GM23248 (cell line): ENCODE results near the gene APOC3.

Experiments used
- EZH2 ChIP-seq: fragments of 200-600 bp; sonication (generic); IDR thresholded peaks from 2 replicates; pipeline ENCODE4 v1.6.1; 2018; ENCODE audit warnings: antibody characterized with exemption, mild to moderate bottlenecking; ENCODE audit not compliant: insufficient read depth, poor library complexity, severe bottlenecking
- EZH2phosphoT487 ChIP-seq: fragments of 200-600 bp; sonication (generic); IDR thresholded peaks from 2 replicates; pipeline ENCODE4 v1.6.1; 2018; ENCODE audit warnings: antibody characterized with exemption, moderate library complexity, mild to moderate bottlenecking, low read depth; ENCODE audit not compliant: insufficient read depth

GRCh38 chr11:116882386-116882785 is 52.7 kb downstream of the APOC3 start:
- TF ChIP-seq EZH2phosphoT487 (no peak), EZH2 (no peak)
